ENCODE results near the gene SP5.
A peak's percentile ranks its signal among the peaks of the same experiment; 100 is the strongest.
"Not testable (repeated sequence)": the region's sequence is repeated elsewhere in the genome, so short reads cannot be mapped to it uniquely, and the experiment has no call there.

The SP5 gene

DNA sequence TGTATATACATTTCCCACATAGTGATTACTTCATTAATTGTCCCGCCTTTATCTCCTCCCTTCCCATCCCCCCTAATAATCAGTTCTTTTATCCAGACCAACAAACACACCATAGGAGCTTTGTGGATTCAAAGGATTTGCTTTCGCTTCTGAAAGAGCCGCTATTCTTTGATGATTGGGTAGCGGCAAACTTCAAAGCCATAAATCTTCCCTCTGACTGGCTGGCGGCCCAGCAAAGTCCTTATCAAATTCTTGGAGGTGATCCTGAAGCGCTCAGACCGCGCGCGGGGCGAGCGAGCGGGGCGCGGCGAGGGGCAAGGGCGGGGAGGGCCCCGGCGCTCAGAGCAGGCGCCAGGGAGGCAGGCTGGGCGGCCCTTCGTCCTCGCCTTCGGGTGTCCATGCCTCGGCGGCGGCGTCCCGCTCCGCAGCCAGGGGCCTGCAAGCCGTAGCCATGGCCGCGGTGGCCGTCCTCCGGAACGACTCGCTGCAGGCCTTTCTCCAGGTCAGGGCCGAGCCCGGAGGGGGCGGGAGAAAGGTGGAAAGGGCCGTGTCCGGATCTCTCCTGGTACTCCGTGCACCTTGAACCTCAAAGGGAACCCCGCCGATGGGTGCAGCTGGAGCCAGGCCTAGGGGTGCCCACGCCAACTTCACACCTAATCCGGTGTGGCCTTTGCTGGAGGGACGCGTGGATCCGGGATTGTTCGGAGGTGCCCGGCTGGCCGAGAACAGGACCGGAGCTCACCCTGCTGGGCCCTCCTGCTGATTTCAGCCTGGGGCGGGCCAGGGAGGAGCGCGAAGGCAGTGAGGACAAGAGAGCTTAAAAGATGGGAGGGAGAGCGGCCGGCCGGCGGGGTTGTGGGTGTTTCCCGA, at the start of gene SP5:
TSS of gene SP5 (plus strand) at position 276 of the 870 bp plus-strand sequence. CDS start at position 452, 176 bp downstream.
- DNase-seq, result peak; percentile 87

DNA sequence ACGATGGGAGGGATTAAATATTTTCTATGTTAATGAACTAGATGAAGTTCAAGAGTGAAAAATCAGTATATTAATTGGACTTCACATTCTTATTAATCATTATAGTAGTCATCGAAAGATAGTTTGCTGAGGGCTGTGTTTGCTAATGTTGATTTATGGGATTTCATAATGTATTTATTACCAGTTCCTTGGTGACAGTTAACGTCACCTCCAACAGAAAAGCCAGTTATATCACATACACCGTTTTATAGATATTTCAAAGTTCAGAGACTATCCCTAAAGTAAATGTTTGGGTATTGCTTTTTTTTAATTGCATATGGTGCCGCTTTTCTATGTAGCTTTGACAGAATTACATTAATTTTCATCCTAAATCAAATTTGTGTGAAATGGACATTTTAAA, 49.4 kb upstream of the SP5 start:
- no peak for DNase-seq

DNA sequence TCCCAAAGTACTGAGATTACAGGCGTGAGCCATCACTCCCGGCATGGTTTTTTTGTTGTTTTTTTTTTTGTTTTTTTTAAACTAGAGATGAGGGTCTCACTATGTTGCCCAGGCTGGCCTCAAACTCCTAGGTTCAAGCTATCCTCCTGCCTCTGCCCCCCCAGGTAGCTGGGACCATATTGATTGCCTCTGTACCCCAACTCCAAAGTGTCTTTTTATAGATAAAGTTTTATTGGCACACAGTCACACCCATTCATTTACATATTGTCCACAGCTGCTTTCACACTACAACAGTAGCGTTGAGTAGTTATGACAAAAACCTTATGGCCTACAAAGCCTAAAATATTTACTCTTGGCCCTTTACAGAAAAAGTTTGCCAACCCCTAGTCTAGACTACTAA, 45.2 kb upstream of the SP5 start:
- no peak for DNase-seq

DNA sequence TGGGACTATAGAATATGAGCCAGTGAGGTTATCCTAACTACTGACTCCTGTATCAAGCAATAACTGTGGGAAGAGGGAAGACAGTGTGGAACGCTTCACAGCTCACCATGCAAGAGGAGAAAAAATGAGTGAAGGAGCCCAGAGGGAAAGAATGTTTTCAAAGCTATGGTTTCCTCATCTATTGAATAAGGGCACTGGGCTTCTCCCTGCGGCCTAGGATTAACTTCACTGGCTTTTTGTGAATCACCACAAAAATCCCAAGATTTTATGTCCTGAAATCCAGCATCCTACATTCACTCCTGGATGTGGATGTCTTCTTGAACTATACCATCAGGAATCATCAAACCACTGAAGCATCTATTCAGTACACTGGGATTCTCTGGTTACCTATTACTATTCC, 44.5 kb upstream of the SP5 start:
- DNase-seq, result no peak

DNA sequence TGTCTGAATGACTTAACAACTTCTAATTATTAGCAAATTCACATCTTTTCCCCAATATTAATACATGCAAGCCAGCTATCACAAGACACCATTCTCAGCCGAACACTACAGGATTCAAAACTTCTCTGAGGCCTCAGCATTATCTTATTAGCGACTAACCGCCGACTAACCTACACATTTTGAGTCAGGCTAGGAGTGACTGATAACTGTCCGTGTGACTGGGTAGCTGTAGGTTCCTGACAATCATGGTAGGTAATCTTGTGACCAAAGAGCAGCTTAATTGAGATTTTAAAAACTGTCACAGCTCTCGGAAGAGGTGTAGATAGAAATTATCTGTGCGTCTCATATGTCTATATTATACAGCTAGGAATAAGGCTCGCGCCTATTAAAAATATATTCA, 44.1 kb upstream of the SP5 start:
- no peak for DNase-seq

DNA sequence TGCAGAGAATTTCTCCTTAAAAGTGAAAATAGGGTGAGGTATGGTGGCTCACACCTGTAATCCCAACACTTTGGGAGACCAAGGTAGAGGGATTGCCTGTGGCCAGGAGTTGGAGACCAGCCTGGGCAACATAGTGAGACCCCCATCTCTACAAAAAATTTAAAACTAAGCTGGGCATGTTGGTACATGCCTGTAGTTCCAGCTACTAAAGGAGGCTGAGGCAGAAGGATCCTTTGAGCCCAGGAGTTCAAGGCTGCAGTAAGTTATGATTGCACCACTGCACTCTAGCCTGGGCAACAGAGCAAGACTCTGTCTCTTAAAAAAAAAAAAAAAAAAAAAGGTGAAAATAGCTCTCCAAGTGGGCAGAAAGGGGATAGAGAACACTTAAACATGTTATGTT, 40.9 kb upstream of the SP5 start:
- DNase-seq, result not testable (repeated sequence)

DNA sequence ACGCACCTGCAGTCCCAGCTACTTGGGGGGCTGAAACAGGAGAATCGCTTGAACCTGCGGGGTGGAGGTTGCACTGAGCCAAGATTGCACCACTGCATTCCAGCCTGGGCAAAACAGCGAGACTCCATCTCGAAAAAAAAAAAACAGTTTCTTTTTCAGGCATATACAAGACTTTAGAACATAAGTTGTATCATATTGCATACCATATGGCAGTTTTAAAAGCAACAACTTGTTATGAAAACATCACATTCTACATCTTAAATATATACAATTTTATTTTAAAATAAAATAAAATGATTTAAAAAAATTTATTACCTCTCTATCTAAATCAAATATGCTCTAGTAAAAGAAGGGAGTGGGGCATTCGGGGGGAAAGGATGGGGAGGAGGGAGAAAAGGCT, 39.4 kb upstream of the SP5 start:
- DNase-seq, result no peak

DNA sequence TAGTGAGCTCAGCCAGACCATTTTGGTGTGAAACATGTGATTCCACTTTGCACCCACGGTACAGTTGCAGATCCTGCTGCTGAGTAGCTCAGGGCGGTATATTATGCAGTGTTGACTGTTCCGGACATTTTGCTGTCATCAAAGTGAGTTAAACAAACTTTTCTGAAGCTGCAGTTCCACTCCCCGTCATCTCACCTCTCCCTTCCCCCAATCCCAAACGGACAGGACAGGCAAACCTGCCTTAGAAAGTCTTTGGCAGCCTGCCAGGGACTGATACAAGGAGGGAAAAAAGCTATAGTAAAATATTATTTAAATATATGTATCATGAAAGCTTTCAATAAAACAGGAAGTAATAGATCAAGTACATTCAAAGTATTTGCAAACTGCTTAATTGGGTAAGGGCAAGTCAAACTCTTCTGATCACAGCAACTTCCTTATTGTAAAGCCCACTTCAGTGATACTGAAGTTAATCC, 35.5 kb upstream of the SP5 start:
- peak; percentile 76 for DNase-seq

DNA sequence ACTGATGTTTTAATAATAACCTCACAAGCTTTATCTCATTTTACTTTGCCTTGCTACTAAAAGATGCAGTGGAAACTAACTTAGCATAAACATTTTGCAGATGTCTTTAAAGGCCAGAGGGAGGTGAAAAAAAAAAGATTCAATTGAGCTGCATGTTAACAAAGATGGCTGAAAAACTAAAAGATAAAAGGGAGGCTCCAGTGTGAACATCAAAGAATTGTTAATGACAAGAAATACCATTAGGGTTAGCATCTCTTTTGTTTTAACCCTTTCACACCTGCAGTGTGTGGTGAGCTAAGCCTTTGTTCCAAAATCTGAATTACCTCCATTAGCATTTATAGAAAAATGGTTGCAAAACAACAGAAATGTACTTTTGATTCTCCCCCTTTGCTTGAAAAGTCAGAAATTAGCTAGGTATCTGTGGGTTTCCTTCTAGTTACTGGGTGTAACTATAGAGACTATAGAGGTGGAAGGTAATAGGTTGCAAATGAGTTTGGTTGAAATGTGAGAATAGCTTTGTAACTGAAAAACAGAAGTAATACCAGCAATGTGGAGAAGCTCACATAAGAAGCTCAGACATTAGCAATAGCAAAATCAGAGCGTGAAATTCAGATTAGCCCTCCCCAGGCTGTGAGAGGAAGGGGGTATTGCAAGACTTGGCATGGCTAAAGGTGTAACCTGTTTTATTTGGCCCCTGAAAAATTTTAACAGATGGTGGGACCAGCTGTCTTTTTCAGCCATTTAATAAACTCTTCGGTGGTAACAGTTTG, 34.8 kb upstream of the SP5 start:
- DNase-seq, result peak; percentile 76

DNA sequence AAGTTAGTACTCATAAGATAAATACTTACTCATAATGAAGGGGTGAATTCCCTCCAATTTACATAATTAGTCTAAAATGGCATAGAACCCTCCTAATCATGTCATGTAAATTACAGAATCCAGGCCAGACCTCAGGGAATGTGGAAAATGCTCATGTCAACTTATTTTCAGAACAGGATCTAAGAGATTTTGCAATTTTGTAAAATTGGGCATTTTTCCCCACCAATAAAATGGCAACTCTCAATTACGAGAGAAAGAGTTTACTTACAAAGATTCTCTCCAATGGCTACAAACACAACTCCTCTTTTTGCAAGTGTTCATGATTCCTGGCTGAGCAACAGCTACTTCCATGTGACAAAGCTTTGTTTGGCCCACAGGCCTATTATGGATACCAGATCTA, 33.8 kb upstream of the SP5 start:
- no peak for DNase-seq

DNA sequence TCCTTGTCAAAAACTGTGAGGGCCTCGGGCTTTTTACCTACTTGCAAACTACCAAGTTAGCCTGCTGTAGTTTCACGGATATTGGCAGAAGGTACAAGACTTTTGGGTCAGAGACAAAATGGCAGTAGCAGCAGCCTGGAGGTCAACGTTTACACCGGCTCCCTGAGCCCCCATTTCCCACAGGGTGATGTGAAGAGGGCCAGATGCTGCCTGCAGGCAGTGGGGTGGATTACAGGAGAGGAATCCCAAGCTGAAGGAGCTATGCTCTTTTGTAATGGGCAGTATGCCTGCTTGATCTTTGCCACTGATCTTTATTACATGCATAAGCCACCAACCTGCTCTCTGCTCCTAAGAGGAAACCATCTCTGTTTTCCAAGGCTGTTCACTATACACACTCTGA, 29.5 kb upstream of the SP5 start:
- peak; percentile 79 for DNase-seq

DNA sequence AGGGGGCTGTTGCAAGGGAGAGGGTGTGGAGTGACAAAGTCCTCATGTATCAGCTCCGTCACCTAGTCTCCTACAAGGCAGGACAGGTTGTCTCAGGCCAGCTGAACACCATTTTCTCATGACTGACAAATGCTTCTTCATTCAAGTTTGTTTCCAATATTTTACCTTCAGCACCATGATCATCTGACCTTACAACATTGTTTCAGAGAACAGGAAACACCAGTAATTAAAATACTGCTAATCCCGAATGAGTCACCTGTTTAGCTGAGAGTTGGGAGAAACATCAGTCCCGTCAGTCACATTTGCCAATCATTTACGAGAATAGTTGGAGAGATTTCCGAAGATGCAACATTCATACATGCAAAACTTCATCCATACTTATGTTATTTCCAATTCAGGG, 25.7 kb upstream of the SP5 start:
- DNase-seq, result no peak

DNA sequence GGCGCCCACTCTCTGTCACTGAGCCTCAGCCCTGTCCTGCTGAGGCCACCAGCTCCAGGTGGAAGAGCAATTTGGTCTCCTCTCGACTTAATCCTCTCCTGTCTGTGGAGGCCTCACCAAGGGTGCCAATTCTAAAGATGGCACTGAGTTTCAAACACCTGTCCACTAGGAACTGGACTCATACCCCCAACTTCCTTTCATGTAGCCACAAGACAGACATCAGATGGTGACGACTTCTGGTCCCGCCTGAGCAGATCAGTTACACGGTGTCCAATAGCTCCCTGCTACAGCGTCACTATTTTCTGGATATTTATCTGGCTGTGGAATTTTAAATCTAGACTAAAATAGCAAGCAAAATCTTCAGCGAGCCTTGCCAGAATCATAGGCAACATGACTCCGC, 24.5 kb upstream of the SP5 start:
- no peak for DNase-seq

DNA sequence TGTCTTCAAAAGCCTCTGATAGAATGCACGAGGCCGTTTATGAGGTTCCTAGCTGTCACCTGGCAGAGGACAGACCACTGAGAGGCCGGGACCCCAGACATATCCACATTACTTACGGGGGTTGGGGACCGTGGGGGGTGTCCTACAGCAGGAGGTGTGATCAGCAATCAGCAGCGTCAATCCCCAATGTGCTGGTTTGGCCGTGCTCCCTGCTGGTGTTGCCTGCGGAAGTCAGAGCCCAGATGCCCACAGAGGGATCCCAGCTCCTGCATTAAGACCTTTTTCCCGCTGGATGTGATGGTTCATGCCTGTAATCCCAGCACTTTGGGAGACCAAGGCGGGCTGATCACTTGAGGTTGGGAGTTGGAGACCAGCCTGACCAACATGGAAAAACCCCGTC, 20.8 kb upstream of the SP5 start:
- no peak for DNase-seq

DNA sequence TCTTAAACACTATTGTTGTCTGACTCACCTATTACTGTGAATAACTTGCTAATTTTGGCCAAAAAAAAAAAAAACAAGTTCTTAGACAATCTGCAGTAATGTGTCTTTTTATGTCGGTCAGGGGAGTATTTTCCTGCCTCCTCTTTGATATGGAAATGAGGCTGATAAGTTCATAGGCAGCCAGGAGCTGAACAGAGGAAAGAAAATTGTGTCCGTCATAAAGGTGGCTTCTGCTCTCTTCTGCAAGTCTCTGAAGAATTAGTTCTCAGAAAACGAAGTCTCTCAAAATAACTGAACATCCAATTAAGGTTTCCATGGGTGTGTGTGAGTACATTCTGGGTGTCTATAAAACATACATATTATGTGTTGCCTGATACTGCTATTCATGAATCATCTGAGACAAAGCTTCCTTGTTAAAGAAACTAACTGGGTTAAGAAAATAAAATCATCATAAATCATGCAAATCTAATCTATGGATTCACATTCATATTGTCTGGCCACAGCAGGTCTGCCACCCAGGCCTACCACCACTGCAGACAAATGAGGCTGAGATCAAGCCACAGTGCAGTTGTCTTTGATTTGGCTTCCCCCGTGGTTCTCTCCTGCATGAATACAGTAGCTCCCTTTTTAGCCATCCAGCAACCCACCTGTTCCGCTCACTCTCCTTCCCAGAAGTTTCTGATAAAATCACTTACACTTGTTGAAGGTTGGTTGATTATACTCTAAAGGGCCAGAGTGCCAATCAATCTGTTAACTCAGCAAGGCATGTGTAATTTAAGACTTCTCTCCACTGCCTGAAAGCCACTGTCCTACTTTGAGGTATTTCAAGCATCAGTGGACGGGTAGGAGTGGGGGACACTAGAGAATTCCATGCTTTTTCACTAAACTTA, 19.4 kb upstream of the SP5 start:
- no peak for DNase-seq

DNA sequence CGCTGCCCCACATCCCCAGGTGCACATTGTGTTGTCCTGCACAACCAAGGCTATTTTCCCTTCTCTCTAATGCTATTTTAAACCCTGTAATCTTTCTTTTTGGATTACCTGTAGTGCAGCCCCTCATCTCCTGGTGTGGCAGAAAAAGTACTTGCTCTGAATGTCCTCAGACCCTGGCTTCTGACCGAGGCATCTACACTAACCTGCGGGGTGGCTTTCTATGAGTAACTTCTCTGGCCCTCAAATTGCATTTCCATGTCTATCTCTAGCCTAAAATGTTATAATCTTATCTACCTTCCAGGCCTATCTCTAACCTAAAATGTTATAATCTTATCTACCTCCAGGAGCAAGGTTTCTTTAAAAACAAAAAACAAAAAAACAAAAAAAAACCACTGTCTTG, 18.2 kb upstream of the SP5 start:
- no peak for DNase-seq

DNA sequence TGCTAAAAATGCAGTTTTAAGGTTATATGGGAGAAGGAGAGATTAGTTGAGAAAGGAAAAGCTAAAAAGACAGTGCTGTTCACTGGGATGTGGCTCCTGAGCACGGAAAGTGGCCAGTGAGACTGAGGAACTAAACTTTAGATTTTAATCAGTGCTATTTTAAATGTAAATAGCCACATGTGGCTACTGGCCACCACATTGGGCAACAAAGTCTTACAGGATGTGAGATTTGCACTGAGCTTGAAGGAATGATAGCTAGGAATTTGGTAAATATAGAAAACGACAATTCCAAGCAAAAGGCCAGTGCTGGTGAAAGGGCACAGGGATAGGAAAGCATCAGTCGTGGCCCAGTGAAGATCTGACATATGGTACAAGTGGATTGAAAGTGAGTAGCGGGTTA, 14.1 kb upstream of the SP5 start:
- DNase-seq, result no peak

DNA sequence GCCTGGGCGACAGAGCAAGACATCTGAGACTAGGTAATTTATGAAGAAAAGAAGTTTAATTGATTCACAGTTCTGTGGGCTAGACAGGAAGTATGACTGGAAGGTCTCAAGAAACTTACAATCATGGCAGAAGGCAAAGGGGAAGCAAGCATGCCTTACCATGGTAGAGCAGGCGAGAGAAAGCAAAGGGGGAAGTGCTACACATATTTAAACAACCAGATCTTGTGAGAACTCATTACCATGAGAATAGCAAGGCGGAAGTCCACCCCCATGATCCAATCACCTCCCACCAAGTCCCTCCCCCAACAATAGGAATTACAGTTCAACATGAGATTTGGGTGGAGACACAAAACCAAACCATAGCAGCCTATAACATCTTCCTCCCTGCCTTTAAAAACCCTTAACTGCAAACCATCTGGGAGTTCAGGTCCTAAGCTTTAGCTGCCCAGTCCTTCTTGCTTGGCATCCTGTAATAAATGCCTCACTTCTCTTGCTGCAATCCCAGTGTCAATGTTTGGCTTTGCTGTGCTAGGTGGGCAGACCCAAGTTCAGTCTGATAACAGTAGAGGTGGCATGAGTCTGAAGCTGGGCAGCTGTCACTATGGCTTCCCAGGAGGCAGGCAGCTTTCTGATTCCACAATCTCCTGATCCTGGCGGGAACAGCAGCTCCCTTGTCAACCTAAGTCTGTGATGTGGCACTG, 11.2 kb upstream of the SP5 start:
- DNase-seq, result no peak

DNA sequence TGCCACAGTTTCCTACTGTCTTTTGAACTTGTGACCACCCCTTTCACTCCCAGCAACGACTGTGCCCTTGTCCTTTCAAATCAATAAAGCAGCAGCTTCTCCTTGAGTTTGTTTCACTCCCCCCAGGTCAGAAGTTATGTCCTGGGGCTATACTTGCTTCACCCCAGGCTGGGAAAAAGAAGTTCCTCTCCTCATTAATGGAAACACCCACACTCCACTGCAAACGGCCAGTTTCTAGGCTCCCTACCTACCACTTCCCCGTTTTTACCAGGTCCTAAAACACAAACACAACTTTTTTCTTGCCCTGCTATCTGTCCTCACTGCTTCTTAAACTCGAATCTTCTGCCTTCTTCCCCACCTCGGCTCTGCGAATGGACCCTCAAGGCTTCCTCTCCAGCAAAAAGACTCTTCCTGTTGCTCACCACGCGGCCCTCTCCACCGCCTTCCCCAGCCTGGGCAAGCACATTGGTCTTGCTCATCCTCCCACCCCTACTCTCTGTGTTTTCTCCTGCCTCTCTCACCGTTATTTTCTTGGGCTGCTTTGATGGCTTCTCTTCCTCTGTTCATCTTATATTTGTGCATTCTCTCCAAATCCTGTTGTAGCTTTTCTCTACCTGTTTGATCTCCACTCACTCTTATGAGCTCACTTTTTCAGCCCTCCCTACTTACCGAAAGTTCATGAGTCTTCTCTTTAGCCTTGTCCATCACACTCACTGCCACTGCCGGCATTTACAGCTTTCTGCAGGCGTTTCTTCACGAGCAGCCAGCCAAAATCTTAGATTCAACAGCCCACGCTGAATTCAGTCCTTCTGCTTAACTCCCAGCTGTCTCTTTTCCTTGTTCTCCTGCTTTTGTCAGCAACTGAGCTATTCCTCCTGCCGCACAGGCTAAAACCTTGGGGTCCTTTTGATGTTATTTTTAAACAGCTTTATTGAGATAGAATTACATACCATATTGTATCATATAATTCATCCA, 7.0 kb upstream of the SP5 start:
- no peak for DNase-seq

DNA sequence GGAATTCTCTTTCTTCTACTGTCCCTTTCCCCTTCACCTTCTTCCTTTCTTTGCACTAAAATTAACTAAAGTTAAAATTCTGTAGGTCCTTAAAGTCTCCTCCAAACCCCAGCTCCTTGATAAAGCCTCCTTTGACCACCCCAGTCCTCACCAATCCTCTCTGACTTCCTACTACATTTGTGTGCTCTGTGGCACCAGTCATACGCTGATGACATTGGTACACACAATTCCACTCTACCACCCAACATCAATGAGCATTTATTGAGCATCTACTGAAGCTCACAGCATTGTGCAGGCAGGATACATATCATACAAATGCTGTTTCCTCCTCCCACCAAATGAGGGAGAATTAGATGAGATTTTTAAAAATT, 4.5 kb upstream of the SP5 start:
- DNase-seq, result no peak

DNA sequence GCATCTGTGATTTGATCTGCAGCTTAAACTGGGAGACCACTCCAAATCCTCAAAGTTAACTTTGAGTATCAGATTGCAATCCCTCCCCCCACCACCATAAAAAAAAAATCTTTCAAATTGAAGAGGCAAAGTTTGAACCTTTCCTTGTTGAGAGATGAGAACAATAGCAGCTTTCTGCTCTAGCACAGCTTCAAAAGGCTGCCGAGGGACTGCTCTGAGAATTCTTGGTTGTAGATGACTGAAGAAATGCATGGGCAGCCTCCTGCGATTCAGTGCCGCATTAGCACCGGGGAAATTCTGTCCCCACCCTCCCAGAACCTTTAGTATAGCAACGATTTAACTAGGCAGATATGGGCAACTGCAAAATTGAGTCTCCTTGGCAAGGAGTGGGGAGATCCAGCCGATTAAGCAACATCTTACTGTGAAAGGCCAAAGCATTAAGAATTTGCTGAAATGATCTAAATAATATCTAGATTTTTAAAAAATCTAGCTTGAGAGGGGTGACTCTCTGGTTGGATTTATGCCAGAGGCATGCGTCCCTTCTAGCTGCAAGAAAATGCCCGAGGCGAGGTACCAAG, 3.9 kb upstream of the SP5 start:
- no peak for DNase-seq
